ENCODE data around the gene TRAF7.
A peak's percentile ranks its signal among the peaks of the same experiment; 100 is the strongest.

Gene TRAF7

GRCh38 chr16:2204416-2205103 lies 49.0 kb downstream of the TRAF7 start:
- no peak for DNase-seq

- peak; percentile 89 to 93 for DNase-seq
Observed at GRCh38 chr16:2205104-2205966, 49.8 kb downstream of the TRAF7 start, which contains the start of gene MLST8. Gene MLST8, plus strand, starts transcription at chr16:2205454. Its CDS starts 632 bp downstream, at chr16:2206086.

- no peak for DNase-seq
Observed at GRCh38 chr16:2205967-2206313, 50.4 kb downstream of the TRAF7 start.

- no peak for DNase-seq
Observed at GRCh38 chr16:2206420-2206779, 50.8 kb downstream of the TRAF7 start.

GRCh38 chr16:2206780-2207433 lies 51.3 kb downstream of the TRAF7 start:
- no peak for DNase-seq

GRCh38 chr16:2207872-2208271 lies 52.3 kb downstream of the TRAF7 start:
- no peak for DNase-seq

DNA sequence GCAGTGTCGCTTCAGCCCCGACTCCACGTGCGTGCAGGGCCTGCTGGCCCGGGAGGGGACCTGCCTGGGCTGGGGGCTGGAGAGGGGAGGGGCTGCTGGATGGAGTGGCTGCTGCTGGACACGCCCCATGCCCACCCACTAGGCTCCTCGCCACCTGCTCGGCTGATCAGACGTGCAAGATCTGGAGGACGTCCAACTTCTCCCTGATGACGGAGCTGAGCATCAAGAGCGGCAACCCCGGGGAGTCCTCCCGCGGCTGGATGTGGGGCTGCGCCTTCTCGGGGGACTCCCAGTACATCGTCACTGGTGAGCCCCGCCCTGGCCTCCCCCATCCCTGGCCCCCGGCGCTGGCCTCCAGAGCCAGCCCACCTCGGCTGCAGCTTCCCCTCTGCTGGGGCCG lies 52.7 kb downstream of the TRAF7 start:
- DNase-seq = no peak

- DNase-seq = no peak
Observed at GRCh38 chr16:2208772-2209171, 53.2 kb downstream of the TRAF7 start.

DNA sequence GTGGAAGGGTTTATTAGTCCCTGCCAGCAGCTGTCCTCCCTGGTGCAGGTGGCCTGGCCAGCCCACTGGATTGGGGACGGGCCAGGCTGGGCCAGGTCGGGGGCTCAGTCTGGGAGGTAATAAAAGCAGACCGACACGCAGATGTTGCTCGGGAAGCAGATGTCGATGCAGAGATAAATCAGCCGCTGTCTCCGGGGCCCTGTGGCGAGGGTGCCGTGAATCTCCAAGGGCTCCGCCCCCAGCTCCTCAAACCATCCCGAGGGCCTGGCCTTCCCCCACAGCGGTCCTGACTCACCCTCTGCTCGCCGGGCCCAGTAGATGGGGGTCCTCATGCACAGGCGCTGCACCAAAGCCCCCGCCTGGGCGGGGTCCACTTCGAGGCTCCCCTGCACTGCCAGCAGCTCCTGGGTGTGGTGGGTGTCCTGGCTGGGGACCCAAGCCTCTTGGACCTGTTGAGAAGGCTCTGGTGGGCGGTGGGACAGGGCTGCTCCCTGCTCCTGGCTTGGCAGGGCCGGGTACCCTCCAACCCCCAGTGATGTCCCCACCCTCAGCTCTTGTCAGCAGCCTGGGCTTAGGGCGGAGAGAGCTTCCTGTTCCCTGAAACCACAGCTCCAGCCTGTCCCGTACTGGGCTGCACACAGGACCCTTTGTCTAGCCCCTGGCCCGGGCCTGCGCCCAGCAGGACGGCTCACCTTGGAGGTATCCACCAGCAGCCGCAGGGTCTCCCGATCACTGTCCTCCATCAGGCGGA lies 53.9 kb downstream of the TRAF7 start:
- no peak for DNase-seq

DNA sequence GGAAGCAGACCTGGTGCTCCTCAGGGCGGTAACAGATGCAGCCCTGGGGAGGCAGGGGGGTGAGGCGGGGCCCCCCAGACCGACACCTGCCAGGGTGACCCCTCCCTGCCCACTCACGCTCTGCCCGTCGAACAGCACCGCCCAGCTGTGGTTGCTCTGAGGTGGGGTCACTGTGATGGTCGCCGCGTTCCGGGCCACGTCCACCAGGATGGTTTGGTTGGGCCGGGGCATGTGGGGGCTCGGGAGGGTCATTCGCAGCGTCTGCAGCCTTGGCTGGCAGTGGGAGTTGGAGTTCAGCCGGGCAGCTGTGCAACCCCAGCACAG lies 54.4 kb downstream of the TRAF7 start:
- DNase-seq = no peak

- no peak for DNase-seq
Observed at GRCh38 chr16:2210386-2211365, 55.1 kb downstream of the TRAF7 start, which contains the start of gene BRICD5. Gene BRICD5, minus strand, starts transcription at chr16:2210863. Its CDS starts 30 bp downstream, at chr16:2210833.

- DNase-seq = no peak
Observed at GRCh38 chr16:2211923-2212347, 56.4 kb downstream of the TRAF7 start.

DNA sequence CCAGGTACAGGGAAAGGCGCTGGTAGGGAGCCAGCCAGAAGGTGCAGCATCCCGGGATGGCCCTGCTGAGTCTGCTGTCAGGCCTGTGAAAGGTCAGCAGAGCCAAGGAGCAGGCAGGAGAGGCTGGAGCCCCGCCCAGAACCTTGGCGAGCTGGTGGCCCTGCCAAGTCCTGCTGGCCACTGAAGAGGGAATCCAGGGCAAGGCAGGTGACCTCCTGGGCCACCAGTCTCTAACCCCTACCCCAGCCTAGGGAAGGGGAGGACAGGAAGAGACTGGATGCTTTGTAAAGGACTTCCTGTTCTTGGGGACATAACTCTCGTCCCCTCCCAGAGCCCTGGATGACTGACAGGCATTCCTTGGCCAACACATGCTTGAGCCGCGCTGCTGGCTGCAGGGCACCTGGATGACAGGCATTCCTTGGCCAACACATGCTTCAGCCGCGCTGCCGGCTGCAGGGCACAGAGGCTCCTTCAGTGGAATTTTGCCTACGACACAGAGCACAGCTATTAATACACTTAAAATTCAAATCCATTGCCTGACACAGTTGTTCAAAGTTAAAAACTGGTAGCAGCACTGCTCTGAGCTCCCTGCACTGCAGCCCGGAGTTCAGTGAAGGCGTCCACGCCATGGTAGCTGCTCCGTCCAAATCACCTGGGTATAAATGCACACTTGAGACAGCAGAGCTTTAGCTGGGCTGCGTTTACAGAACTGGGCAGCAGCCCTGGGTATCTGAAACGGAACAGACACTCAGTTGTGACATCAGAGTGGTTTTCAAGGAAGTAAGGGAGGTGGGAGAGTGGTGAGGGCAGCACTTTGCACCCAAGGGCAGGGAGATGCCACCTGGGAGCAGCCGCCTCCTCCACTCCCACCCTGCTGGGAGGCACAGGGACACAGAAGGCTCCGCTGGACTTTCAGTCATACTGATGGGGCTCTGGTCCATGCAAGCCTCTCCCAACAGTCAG lies 57.1 kb downstream of the TRAF7 start:
- no peak for DNase-seq

DNA sequence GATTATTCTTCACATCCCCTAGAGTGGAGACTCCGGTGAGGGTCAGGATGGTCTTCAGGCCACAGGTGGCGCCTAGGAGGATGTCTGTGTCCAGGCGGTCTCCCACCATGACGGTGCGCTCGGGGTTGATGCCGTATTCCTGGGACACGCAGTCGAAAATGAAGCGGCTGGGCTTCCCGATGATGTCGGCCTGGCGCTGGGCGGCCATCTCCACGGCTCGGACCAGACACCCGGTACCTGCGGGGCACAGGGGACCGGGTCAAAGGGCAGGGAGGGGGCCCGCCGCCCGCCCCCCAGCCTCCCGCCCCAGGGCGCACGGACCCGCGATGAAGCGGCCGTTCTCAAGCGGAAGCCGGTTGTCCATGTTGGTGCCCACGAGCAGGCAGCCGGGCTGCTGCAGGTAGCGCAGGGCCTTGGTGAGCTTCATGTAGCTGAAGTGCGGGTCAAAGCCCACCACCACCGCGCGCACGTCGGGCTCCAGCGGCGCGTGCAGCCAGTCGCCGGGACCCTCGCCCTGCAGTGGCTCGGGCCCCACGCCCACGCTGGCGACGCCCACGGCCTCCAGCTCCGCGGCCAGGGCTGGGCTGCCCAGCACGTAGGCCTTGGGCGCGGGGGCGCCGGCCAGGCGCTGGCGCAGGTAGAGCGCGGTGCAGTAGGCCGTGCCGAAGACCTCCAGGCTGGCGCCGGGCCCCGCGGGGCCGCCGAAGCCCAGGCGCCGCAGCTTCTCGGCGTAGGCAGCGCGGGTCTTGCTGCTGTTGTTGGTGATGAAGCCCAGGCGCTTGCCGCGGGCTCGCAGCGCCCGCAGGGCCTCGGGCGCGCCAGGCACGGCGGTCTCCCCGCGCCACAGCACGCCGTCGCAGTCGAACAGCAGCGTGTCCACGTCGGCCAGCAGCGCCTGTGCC lies 58.5 kb downstream of the TRAF7 start:
- DNase-seq = no peak

DNA sequence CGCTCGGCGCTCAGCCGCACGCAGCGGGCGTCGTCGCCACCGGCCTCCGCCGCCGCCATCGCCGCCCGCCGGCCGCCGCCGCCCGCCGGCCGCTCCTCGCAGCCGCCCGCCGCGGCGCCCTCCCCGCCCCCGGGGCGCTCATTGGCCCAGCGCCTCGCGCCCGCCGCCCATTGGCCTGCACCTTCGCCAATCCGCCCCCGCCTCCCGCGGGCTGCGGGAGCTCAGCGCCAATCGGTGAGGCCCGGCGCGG lies 59.1 kb downstream of the TRAF7 start, which contains the start of gene PGP:
PGP (minus strand) TSS at position 122 of the 250 bp plus-strand sequence; CDS start at position 59, 63 bp downstream.
- DNase-seq = no peak

DNA sequence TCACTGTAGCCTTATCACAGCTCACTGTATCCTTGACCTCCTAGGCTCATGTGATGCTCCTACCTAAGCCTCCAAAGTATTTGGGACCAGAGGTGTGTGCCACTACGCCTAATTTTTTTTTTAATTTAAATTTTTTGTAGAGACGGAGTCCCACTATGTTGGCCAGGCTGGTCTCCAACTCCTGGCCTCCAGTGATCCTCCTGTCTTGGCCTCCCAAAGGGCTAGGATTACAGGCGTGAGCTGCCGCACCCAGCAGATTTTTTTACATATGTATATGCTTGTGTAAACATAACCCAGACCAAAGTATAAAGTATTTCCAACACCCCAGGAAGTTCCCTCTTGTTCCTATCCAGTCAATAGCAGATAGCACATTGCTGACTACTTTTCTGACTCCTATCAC lies 60.7 kb downstream of the TRAF7 start:
- no peak for DNase-seq

DNA sequence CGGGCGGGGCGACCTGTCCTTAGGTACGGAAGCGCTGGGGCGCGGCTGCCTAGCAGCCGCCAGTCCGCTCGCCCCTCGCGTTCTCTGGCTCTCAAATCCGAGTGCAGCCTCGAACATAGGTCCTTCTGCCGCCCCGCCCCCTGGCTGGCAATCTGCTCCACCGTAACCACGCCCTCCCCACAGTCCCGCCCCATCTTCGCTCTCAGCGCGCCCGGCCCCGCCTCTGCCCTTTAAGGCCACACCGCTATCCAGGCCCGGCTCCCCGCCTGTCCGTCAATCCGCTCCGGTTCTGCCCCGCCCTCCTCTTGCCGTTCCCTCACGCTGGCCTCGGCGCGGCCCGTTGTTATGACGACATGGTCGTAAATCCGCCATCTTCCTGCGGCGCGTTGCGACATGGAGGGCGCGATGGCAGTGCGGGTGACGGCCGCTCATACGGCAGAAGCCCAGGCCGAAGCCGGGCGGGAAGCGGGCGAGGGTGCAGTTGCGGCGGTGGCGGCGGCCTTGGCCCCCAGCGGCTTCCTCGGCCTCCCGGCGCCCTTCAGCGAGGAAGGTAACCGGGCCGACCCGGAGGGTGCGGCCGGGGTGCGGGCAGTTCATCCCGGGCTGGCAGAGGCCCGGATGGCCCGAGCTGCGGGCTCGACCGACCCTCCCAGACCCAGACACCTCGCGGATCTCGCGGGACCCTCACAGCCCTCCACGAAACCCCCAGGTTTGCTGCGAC lies 67.8 kb downstream of the TRAF7 start, which contains the start of gene E4F1:
E4F1 (plus strand) TSS at position 371 of the 721 bp plus-strand sequence; CDS start at position 394, 23 bp downstream.
- DNase-seq = peak; percentile 100

GRCh38 chr16:2223942-2224486 lies 68.4 kb downstream of the TRAF7 start:
- DNase-seq = no peak
